VCaP (cell line): ENCODE data around the gene NR5A1.

Experiments
- H3K27ac ChIP-seq: fragments of 450-650 bp; 2 replicates; pipeline ENCODE4 v1.5.1; 2017
- TF ChIP-seq, protein P1 (sequence below): fragments of 450-650 bp; conservative IDR thresholded peaks from 2 replicates; pipeline ENCODE4 v1.5.1; 2017; ENCODE audit warnings: mild to moderate bottlenecking, moderate library complexity

The NR5A1 gene

DNA sequence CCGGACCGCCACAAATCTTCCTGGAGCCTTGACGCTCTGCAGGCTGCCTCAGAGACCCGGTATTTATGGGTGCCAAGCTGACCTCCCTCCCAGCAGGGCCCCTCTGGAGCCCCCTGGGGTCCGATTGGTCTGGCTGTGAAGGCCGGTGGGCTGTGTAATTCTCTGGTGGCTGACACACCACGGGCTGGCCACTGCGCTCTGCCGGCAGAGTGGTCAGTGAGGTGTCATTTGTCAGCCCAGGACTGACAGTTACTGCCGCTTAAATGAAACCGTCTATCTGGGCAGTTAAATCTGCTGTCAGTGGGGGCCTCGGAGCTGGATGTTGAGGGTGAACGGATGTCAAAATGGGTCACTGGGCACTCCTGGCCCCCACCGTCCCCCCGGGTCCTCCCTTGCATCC is 10.7 kb downstream of the NR5A1 start:
- no peak overlapping the region for H3K27ac ChIP-seq

DNA sequence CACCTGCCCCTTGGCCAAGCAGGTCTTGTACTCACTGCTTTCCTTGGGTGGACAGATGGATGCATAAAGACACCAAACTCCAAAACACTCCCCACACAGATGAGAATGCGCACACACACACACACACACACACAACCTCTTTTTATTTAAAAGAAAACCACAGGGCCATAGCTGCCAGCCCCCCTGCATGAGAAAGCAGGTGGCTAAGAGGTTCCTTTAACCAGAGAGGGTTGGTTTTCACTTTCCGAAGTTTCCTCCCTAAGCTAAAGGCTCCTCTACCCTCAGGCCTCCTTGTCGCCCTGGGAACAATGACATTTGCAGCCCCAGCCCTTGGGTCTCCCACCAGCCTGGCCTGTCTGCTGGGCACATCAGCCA is 11.1 kb downstream of the NR5A1 start:
- TF ChIP-seq, protein P1, sequence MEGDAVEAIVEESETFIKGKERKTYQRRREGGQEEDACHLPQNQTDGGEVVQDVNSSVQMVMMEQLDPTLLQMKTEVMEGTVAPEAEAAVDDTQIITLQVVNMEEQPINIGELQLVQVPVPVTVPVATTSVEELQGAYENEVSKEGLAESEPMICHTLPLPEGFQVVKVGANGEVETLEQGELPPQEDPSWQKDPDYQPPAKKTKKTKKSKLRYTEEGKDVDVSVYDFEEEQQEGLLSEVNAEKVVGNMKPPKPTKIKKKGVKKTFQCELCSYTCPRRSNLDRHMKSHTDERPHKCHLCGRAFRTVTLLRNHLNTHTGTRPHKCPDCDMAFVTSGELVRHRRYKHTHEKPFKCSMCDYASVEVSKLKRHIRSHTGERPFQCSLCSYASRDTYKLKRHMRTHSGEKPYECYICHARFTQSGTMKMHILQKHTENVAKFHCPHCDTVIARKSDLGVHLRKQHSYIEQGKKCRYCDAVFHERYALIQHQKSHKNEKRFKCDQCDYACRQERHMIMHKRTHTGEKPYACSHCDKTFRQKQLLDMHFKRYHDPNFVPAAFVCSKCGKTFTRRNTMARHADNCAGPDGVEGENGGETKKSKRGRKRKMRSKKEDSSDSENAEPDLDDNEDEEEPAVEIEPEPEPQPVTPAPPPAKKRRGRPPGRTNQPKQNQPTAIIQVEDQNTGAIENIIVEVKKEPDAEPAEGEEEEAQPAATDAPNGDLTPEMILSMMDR = no peak
- H3K27ac ChIP-seq = no peak overlapping the region

More for the DNA sequence above, 10.7 kb downstream of the NR5A1 start:
- TF ChIP-seq, protein P1 = no peak

DNA sequence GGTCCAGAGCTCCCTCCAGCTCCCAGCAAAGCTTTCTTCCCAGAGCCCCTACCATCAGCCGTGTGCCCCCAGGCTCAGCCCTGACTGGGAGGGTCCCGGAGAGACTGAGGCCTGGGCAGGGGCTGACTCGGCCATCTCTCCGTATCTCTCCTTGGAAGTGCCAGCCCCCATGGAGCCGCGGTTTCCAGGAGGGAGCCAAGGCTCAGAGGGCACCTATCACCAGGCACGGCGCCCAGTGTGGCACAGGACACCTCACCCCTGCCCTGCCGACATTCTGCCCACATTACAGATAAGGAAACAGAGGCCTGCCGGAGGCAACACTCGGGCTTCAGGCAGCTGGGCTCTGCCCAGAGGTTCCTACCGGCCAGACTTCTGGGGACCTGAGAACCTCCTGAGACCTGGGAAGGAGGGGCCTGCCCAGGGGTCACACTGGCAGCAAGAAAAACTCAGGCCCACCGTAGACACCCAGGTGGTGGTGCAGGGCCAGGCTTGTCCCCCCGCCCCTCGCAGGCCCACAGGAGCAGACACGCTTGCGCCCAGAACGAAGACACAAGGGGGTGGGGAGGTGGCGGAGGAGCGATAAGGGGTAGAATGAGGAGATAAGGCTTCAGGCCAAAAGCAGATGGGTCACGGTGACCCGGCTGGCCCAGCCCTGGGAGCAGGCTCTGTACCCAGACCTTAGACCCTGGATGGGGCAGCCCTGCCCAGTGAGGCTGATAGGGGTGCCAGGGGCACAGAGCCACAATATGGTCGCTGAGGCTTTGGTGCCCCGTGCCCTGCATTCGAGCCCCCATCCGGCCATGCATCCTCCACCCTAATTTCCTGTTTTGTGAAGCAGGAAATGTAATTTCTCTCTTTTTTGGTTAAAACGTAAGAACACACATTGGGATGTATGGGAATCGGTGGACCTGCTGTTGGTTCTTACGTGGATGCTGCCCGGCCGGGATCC is 11.8 kb downstream of the NR5A1 start:
- TF ChIP-seq, protein P1 = no peak
- no peak overlapping the region for H3K27ac ChIP-seq

DNA sequence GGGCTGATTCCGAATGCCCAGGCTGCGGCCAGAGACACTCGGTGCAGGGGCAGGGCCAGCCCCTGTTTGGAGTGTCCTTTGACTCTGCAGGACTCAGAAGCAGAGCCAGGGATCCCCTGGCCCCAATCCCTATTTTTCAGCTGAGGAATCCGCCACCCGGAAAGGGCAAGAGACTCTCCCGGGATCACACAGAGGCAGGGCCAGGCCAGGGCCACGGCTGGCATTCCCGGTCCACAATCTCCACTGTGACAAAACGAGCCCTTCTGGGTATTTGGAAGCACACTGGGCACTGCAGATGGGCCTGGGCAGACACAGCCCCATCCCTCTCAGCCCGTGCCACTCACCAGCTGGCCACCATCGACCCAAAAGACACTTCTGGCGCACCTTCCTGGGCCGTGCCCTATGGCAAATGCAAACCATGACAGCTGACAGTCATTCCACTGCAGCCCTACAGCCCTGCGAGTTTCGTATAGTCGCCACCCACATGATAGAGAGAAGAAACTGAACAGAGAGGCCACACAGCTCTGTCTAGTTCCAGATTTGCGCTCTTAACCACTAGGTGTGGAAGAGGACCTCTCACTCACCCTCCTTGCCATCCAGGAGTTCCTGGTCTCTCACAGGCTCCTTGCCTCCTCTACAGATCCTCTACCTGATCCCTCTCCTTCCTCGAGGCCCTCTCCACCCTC is 13.3 kb downstream of the NR5A1 start:
- H3K27ac ChIP-seq = no peak overlapping the region
- TF ChIP-seq, protein P1 = no peak

DNA sequence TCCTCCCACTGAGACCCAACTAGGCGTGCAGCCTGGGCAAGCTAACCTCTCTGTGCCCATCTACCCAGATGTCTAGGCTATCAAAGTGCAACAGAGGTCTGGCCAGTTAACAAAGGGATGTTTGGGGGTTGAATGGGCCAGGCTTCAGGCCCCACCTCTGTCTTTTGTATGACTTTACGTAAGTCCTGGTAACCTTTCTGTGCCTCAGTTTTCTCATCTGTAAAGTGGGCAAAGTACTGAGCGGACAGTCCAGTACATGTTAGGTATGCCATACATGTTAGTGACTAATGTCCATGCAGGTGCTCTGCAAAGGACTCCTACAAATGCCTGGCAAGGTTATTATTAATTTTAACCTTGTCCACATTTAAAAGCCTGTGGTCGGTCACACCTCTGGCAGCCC is 14.0 kb downstream of the NR5A1 start:
- H3K27ac ChIP-seq = no peak overlapping the region
- TF ChIP-seq, protein P1 = no peak

DNA sequence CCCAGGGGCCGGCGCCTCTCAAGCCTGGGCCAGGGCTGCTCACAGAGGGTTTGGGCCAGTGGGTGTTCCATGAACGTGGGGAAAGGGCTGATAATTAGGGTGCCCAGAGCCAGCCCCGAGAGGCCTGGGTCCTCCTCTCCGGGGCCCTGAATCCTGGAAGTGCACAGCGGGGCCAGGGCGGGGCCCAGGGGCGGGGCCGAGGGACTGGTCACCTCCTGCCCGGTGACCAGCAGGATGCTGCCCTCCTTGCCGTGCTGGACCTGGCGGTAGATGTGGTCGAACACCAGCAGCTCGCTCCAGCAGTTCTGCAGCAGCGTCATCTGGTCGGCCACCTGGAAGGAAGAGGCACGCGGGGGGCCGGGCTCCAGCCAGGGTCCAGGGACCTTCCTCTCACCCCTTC is 14.4 kb downstream of the NR5A1 start:
- H3K27ac ChIP-seq = no peak overlapping the region
- TF ChIP-seq, protein P1 = no peak
